ENCODE measurements around the gene EFNA4. TPM values are rescaled to one million over a fixed set of nuclear protein-coding genes. Genes with fewer than 3 reads are reported as not detected.

EFNA4 gene
- total and polyA plus RNA-seq, 9 of the 15 experiments (the other 6 are each of a cell fraction or from before 2014, with no cell fraction given), result 0.68 to 7.4 (median 6.1) TPM

DNA sequence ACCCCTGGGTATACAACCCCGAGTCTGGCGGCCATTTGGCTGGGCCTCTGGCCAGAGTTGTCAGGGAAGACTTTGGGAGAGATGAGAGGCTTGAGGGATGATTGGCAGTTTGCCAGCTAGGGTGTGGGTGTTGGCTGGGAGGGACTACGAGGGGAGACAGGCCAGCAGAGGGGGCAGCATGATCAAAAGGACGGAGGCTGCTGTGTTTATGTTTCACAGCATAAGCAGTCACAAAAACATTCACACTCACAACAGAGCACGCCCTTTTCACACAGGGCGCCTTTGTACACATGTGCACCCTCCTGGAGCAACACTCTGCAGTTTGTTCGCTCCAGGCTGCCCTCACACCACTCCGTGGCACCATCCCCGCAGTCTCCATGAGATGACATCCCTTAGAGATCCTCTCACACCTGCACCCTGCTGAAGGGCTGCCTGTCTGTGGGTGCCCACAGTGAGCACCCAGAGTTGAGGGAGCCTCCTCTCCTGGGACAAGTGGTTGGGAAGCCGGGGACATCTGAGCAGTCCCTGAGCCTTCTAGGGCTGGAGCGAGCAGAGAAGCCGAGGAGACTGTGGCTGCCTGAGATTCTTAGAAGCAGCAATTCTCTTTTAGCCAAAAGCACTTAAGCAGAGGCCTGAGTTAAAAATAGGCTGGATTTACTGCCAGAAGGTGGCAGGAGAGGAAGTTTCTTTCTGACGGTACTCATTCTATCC, 30.5 kb downstream of the EFNA4 start (continued):
- TF ChIP-seq, protein P1, sequence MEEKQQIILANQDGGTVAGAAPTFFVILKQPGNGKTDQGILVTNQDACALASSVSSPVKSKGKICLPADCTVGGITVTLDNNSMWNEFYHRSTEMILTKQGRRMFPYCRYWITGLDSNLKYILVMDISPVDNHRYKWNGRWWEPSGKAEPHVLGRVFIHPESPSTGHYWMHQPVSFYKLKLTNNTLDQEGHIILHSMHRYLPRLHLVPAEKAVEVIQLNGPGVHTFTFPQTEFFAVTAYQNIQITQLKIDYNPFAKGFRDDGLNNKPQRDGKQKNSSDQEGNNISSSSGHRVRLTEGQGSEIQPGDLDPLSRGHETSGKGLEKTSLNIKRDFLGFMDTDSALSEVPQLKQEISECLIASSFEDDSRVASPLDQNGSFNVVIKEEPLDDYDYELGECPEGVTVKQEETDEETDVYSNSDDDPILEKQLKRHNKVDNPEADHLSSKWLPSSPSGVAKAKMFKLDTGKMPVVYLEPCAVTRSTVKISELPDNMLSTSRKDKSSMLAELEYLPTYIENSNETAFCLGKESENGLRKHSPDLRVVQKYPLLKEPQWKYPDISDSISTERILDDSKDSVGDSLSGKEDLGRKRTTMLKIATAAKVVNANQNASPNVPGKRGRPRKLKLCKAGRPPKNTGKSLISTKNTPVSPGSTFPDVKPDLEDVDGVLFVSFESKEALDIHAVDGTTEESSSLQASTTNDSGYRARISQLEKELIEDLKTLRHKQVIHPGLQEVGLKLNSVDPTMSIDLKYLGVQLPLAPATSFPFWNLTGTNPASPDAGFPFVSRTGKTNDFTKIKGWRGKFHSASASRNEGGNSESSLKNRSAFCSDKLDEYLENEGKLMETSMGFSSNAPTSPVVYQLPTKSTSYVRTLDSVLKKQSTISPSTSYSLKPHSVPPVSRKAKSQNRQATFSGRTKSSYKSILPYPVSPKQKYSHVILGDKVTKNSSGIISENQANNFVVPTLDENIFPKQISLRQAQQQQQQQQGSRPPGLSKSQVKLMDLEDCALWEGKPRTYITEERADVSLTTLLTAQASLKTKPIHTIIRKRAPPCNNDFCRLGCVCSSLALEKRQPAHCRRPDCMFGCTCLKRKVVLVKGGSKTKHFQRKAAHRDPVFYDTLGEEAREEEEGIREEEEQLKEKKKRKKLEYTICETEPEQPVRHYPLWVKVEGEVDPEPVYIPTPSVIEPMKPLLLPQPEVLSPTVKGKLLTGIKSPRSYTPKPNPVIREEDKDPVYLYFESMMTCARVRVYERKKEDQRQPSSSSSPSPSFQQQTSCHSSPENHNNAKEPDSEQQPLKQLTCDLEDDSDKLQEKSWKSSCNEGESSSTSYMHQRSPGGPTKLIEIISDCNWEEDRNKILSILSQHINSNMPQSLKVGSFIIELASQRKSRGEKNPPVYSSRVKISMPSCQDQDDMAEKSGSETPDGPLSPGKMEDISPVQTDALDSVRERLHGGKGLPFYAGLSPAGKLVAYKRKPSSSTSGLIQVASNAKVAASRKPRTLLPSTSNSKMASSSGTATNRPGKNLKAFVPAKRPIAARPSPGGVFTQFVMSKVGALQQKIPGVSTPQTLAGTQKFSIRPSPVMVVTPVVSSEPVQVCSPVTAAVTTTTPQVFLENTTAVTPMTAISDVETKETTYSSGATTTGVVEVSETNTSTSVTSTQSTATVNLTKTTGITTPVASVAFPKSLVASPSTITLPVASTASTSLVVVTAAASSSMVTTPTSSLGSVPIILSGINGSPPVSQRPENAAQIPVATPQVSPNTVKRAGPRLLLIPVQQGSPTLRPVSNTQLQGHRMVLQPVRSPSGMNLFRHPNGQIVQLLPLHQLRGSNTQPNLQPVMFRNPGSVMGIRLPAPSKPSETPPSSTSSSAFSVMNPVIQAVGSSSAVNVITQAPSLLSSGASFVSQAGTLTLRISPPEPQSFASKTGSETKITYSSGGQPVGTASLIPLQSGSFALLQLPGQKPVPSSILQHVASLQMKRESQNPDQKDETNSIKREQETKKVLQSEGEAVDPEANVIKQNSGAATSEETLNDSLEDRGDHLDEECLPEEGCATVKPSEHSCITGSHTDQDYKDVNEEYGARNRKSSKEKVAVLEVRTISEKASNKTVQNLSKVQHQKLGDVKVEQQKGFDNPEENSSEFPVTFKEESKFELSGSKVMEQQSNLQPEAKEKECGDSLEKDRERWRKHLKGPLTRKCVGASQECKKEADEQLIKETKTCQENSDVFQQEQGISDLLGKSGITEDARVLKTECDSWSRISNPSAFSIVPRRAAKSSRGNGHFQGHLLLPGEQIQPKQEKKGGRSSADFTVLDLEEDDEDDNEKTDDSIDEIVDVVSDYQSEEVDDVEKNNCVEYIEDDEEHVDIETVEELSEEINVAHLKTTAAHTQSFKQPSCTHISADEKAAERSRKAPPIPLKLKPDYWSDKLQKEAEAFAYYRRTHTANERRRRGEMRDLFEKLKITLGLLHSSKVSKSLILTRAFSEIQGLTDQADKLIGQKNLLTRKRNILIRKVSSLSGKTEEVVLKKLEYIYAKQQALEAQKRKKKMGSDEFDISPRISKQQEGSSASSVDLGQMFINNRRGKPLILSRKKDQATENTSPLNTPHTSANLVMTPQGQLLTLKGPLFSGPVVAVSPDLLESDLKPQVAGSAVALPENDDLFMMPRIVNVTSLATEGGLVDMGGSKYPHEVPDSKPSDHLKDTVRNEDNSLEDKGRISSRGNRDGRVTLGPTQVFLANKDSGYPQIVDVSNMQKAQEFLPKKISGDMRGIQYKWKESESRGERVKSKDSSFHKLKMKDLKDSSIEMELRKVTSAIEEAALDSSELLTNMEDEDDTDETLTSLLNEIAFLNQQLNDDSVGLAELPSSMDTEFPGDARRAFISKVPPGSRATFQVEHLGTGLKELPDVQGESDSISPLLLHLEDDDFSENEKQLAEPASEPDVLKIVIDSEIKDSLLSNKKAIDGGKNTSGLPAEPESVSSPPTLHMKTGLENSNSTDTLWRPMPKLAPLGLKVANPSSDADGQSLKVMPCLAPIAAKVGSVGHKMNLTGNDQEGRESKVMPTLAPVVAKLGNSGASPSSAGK (IDR thresholded peaks at IDR 0.05), result no peak
- TF ChIP-seq PHB2 (IDR thresholded peaks at IDR 0.05; ENCODE audit: low read depth), result no peak
- TF ChIP-seq, protein P2, sequence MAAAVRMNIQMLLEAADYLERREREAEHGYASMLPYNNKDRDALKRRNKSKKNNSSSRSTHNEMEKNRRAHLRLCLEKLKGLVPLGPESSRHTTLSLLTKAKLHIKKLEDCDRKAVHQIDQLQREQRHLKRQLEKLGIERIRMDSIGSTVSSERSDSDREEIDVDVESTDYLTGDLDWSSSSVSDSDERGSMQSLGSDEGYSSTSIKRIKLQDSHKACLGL (CRISPR knock-in tag; IDR thresholded peaks at IDR 0.05; ENCODE audit: borderline replicate concordance, poor library complexity, severe bottlenecking), result no peak
- no peak for TF ChIP-seq KHSRP (IDR thresholded peaks at IDR 0.05)
- TF ChIP-seq HNRNPLL (IDR thresholded peaks at IDR 0.05; ENCODE audit: low read depth, low read length, poor library complexity, severe bottlenecking), result no peak
- no peak for TF ChIP-seq OTX1 (CRISPR knock-in tag; IDR thresholded peaks at IDR 0.05)
- no peak for TF ChIP-seq RFX5 (IDR thresholded peaks at IDR 0.05; ENCODE audit: low read depth, low read length)
- TF ChIP-seq, protein P3, sequence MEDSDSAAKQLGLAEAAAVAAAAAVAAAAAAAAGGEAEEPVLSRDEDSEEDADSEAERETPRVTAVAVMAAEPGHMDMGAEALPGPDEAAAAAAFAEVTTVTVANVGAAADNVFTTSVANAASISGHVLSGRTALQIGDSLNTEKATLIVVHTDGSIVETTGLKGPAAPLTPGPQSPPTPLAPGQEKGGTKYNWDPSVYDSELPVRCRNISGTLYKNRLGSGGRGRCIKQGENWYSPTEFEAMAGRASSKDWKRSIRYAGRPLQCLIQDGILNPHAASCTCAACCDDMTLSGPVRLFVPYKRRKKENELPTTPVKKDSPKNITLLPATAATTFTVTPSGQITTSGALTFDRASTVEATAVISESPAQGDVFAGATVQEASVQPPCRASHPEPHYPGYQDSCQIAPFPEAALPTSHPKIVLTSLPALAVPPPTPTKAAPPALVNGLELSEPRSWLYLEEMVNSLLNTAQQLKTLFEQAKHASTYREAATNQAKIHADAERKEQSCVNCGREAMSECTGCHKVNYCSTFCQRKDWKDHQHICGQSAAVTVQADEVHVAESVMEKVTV (CRISPR knock-in tag; IDR thresholded peaks at IDR 0.05), result peak; percentile 63
- TF ChIP-seq, protein P4, sequence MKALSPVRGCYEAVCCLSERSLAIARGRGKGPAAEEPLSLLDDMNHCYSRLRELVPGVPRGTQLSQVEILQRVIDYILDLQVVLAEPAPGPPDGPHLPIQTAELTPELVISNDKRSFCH (CRISPR knock-in tag; IDR thresholded peaks at IDR 0.05), result no peak
- TF ChIP-seq, protein P4 (tag; IDR thresholded peaks at IDR 0.05), result no peak
- no peak for TF ChIP-seq RFX7 (CRISPR knock-in tag; IDR thresholded peaks at IDR 0.05)
- peak; percentile 78 for TF ChIP-seq MEF2A (IDR thresholded peaks at IDR 0.05; ENCODE audit: control insufficient read depth, low read depth, low read length)
- no peak for TF ChIP-seq CC2D1A (IDR thresholded peaks at IDR 0.05)

All from K562 (cell line).